HepG2 (cell line): ENCODE measurements around the gene RALB. TPM values are rescaled to one million over a fixed set of nuclear protein-coding genes. Genes with fewer than 3 reads are reported as not detected.

Source experiments
- ATRX ChIP-seq: sonication (generic); formaldehyde crosslinking; IDR thresholded peaks from 2 replicates; pipeline ENCODE4 v1.4.0; 2020; ENCODE audit warnings: missing genetic modification reagents, borderline replicate concordance
- BCL3 ChIP-seq: sonication (generic); formaldehyde crosslinking; IDR thresholded peaks from 2 replicates; pipeline ENCODE4 v1.5.1; 2020; ENCODE audit warnings: mild to moderate bottlenecking, missing genetic modification reagents, moderate library complexity
- CEBPZ ChIP-seq: IDR thresholded peaks from 2 replicates; pipeline ENCODE4 v1.6.1; 2012; ENCODE audit warnings: low read length, improper control_type of control experiment
- CTCF ChIP-seq: sonication (generic); formaldehyde crosslinking; IDR thresholded peaks from 2 replicates; pipeline ENCODE4 v1.5.0; 2020; ENCODE audit warnings: mild to moderate bottlenecking, missing genetic modification reagents, moderate library complexity
- NFKBIZ ChIP-seq: IDR thresholded peaks from 2 replicates; pipeline ENCODE4 v1.6.1; 2018; ENCODE audit warnings: missing genetic modification reagents, missing compliant biosample characterization
- NONO ChIP-seq, 2 experiments: fragments of 450-650 bp in 1 of 2; sonication (generic) in 1 of 2; formaldehyde crosslinking in 1 of 2; IDR thresholded peaks in 1 of 2; conservative IDR thresholded peaks in 1 of 2; 2 replicates each; pipeline versions ENCODE4 v1.6.1 to v1.8.0; 2017 to 2022; ENCODE audit warnings: mild to moderate bottlenecking in 1 of 2, missing genetic modification reagents in 1 of 2, moderate library complexity in 1 of 2
- SUZ12 ChIP-seq: fragments of 150-350 bp; IDR thresholded peaks from 2 replicates; pipeline ENCODE4 v1.6.1; 2014; ENCODE audit warnings: low read depth, low read length
- TOE1 ChIP-seq: sonication (generic); formaldehyde crosslinking; IDR thresholded peaks from 2 replicates; pipeline ENCODE4 v1.4.0; 2020; ENCODE audit warnings: mild to moderate bottlenecking, missing genetic modification reagents
- ZBTB40 ChIP-seq, 2 experiments: fragments of 450-650 bp in 1 of 2; sonication (generic) in 1 of 2; formaldehyde crosslinking in 1 of 2; IDR thresholded peaks; 2 replicates each; pipeline versions ENCODE4 v1.6.1 to v1.8.0; 2016 to 2022; ENCODE audit warnings: antibody characterized with exemption in 1 of 2, mild to moderate bottlenecking in 1 of 2, missing genetic modification reagents in 1 of 2
- polyA plus RNA-seq, 8 experiments: library from polyadenylated mRNA; depleted of rRNA in 3 of 8; stranded (reverse) in 7 of 8; unstranded in 1 of 8; fragments of >200 nt; fragmentation: Illumina TruSeq in 4 of 8; extraction: Trizol in 4 of 8; gene quantifications; 2 replicates each; pipeline versions ENCODE4 v1.2.1 to v1.2.3, GENCODE V29; 2011 to 2016; ENCODE audit warnings: low read depth in 4 of 8, missing spikeins in 1 of 8, mixed read lengths in 1 of 8; ENCODE audit not compliant: insufficient read depth in 1 of 8
- total RNA-seq, 5 experiments: library from RNA; depleted of rRNA; stranded (reverse); fragments of >200 nt; fragmentation: Illumina TruSeq; extraction: Trizol; gene quantifications; 2 replicates each; pipeline ENCODE4 v1.2.3, GENCODE V29; 2016; ENCODE audit warnings: low read depth in 1 of 5

RALB gene
- total and polyA plus RNA-seq, 2 of the 13 experiments (the other 11 are each of a cell fraction or from before 2014, with no cell fraction given), result 37.8 to 43.2 TPM

GRCh38 chr2:120312860-120313694 lies 60.4 kb downstream of the RALB start (continued):
- TF ChIP-seq CEBPZ (no peak), TOE1 (CRISPR knock-in tag) (no peak), SUZ12 (no peak), NONO (IDR thresholded peaks at IDR 0.05) (no peak), NONO (CRISPR knock-in tag; conservative IDR thresholded peaks at IDR 0.05) (no peak; the same call in 1 of the 2 replicates), ZBTB40 (IDR thresholded peaks at IDR 0.05) (no peak), ZBTB40 (CRISPR knock-in tag; IDR thresholded peaks at IDR 0.05) (no peak), ATRX (CRISPR knock-in tag) (no peak), BCL3 (CRISPR knock-in tag) (no peak), NFKBIZ (no peak), CTCF (CRISPR knock-in tag) (peak; percentile 98)
